Brain (organoid and tissue), 1 donor: ENCODE results near the gene ADRA2C. TPM values are rescaled to one million over a fixed set of nuclear protein-coding genes. Genes with fewer than 3 reads are reported as not detected.

Source experiments
- polyA plus RNA-seq: library from polyadenylated mRNA; stranded (reverse); fragments of 350-450 nt; fragmentation: Illumina TruSeq; extraction: RNeasy Lipid Tissue Mini Kit (QIAGEN cat#74804); gene quantifications from one replicate; pipeline ENCODE4 v1.2.3, GENCODE V29; 2015; ENCODE audit warnings: low read depth, low replicate concordance; ENCODE audit not compliant: insufficient read depth

The ADRA2C gene
- polyA plus RNA-seq, 1 donor from 2014 or later: 2.0 TPM

Other genes with a start within 250 kb of the ADRA2C start
- 165 TPM for gene LRPAP1, start 234.0 kb upstream of the ADRA2C start, polyA plus RNA-seq